Measurements from ENCODE around the gene SIPA1L3. TPM values are rescaled to one million over a fixed set of nuclear protein-coding genes. Genes with fewer than 3 reads are reported as not detected.

SIPA1L3 gene
- total RNA-seq, 3 donors from 2014 or later, result 13.8 to 15.9 (median 15.7) TPM

GRCh38 chr19:38209671-38210457, 302.9 kb downstream of the SIPA1L3 start:
- Mint-ChIP-seq H3K9me3 (no peaks in the 10 kb centered on the region), H3K27me3 (ENCODE audit: low read depth) (peaks cover 45% of the 10 kb centered on the region), H3K4me3 (no peak overlapping the region), H3K36me3 (ENCODE audit: insufficient read depth) (peaks cover 6% of the 10 kb centered on the region), H3K4me1 (ENCODE audit: low read depth) (peaks cover 22% of the 10 kb centered on the region)
- DNase-seq (no peak), ATAC-seq (no peak)

- peaks cover 45% of the 10 kb centered on the region for H3K27me3 Mint-ChIP-seq (ENCODE audit: low read depth)
- no peak for DNase-seq
- no peak for ATAC-seq
- H3K4me1 Mint-ChIP-seq (ENCODE audit: low read depth), result peaks cover 22% of the 10 kb centered on the region
- peaks cover 6% of the 10 kb centered on the region for H3K36me3 Mint-ChIP-seq (ENCODE audit: insufficient read depth)
- H3K4me3 Mint-ChIP-seq, result no peak overlapping the region
- no peaks in the 10 kb centered on the region for H3K9me3 Mint-ChIP-seq
Observed at GRCh38 chr19:38210458-38210987, 303.5 kb downstream of the SIPA1L3 start.

- Mint-ChIP-seq H3K9me3 (no peaks in the 10 kb centered on the region), H3K36me3 (ENCODE audit: insufficient read depth) (peaks cover 6% of the 10 kb centered on the region), H3K27me3 (ENCODE audit: low read depth) (peaks cover 50% of the 10 kb centered on the region), H3K4me3 (no peak overlapping the region), H3K4me1 (ENCODE audit: low read depth) (peaks cover 22% of the 10 kb centered on the region)
- no peak for DNase-seq
- no peak for ATAC-seq
Observed at GRCh38 chr19:38211151-38211591, 304.2 kb downstream of the SIPA1L3 start.

- ATAC-seq (no peak), DNase-seq (no peak)
- H3K4me3 Mint-ChIP-seq, result no peak overlapping the region
- peaks cover 6% of the 10 kb centered on the region for H3K36me3 Mint-ChIP-seq (ENCODE audit: insufficient read depth)
- peaks cover 50% of the 10 kb centered on the region for H3K27me3 Mint-ChIP-seq (ENCODE audit: low read depth)
- H3K4me1 Mint-ChIP-seq (ENCODE audit: low read depth), result peaks cover 22% of the 10 kb centered on the region
- no peaks in the 10 kb centered on the region for H3K9me3 Mint-ChIP-seq
Observed at GRCh38 chr19:38211766-38212165, 304.8 kb downstream of the SIPA1L3 start.

- no peak overlapping the region for H3K4me3 Mint-ChIP-seq
- no peak for DNase-seq
- H3K27me3 Mint-ChIP-seq (ENCODE audit: low read depth), result peaks cover 57% of the 10 kb centered on the region
- no peak for ATAC-seq
- peaks cover under 1% of the 10 kb centered on the region for H3K36me3 Mint-ChIP-seq (ENCODE audit: insufficient read depth)
- H3K4me1 Mint-ChIP-seq (ENCODE audit: low read depth), result peaks cover 22% of the 10 kb centered on the region
- no peaks in the 10 kb centered on the region for H3K9me3 Mint-ChIP-seq
Observed at GRCh38 chr19:38213469-38213868, 306.5 kb downstream of the SIPA1L3 start.

- DNase-seq (peak; percentile 45), ATAC-seq (peak; percentile 94 to 95)
- H3K4me1 Mint-ChIP-seq (ENCODE audit: low read depth), result peaks cover 22% of the 10 kb centered on the region
- no peaks in the 10 kb centered on the region for H3K36me3 Mint-ChIP-seq (ENCODE audit: insufficient read depth)
- H3K4me3 Mint-ChIP-seq, result no peak overlapping the region
- peaks cover 58% of the 10 kb centered on the region for H3K27me3 Mint-ChIP-seq (ENCODE audit: low read depth)
- H3K9me3 Mint-ChIP-seq, result no peaks in the 10 kb centered on the region
Observed at GRCh38 chr19:38213911-38214625, 307.1 kb downstream of the SIPA1L3 start.

GRCh38 chr19:38216785-38217641, 310.0 kb downstream of the SIPA1L3 start:
- ATAC-seq (no peak), DNase-seq (no peak)
- H3K4me3 Mint-ChIP-seq, result no peak overlapping the region
- no peaks in the 10 kb centered on the region for H3K36me3 Mint-ChIP-seq (ENCODE audit: insufficient read depth)
- H3K27me3 Mint-ChIP-seq (ENCODE audit: low read depth), result peaks cover 63% of the 10 kb centered on the region
- H3K9me3 Mint-ChIP-seq, result no peaks in the 10 kb centered on the region
- H3K4me1 Mint-ChIP-seq (ENCODE audit: low read depth), result peaks cover 12% of the 10 kb centered on the region

GRCh38 chr19:38218204-38218603, 311.2 kb downstream of the SIPA1L3 start:
- DNase-seq (no peak), ATAC-seq (no peak)
- H3K27me3 Mint-ChIP-seq (ENCODE audit: low read depth), result peaks cover 65% of the 10 kb centered on the region
- peaks cover 12% of the 10 kb centered on the region for H3K4me1 Mint-ChIP-seq (ENCODE audit: low read depth)
- no peak overlapping the region for H3K4me3 Mint-ChIP-seq
- H3K9me3 Mint-ChIP-seq, result no peaks in the 10 kb centered on the region
- no peaks in the 10 kb centered on the region for H3K36me3 Mint-ChIP-seq (ENCODE audit: insufficient read depth)

GRCh38 chr19:38219221-38219620, 312.2 kb downstream of the SIPA1L3 start:
- Mint-ChIP-seq H3K9me3 (no peaks in the 10 kb centered on the region), H3K36me3 (ENCODE audit: insufficient read depth) (no peaks in the 10 kb centered on the region), H3K27me3 (ENCODE audit: low read depth) (peaks cover 66% of the 10 kb centered on the region), H3K4me3 (no peak overlapping the region), H3K4me1 (ENCODE audit: low read depth) (peaks cover 12% of the 10 kb centered on the region)
- no peak for ATAC-seq
- no peak for DNase-seq

GRCh38 chr19:38221421-38221820, 314.4 kb downstream of the SIPA1L3 start:
- peaks cover 13% of the 10 kb centered on the region for H3K4me1 Mint-ChIP-seq (ENCODE audit: low read depth)
- H3K9me3 Mint-ChIP-seq, result no peaks in the 10 kb centered on the region
- DNase-seq (no peak), ATAC-seq (no peak)
- no peak overlapping the region for H3K4me3 Mint-ChIP-seq
- peaks cover 68% of the 10 kb centered on the region for H3K27me3 Mint-ChIP-seq (ENCODE audit: low read depth)
- no peaks in the 10 kb centered on the region for H3K36me3 Mint-ChIP-seq (ENCODE audit: insufficient read depth)

GRCh38 chr19:38221919-38222830, 315.2 kb downstream of the SIPA1L3 start:
- peaks cover 73% of the 10 kb centered on the region for H3K27me3 Mint-ChIP-seq (ENCODE audit: low read depth)
- no peaks in the 10 kb centered on the region for H3K36me3 Mint-ChIP-seq (ENCODE audit: insufficient read depth)
- ATAC-seq (no peak), DNase-seq (no peak)
- H3K4me1 Mint-ChIP-seq (ENCODE audit: low read depth), result peaks cover 15% of the 10 kb centered on the region
- no peaks in the 10 kb centered on the region for H3K9me3 Mint-ChIP-seq
- H3K4me3 Mint-ChIP-seq, result no peak overlapping the region

GRCh38 chr19:38223119-38223523, 316.1 kb downstream of the SIPA1L3 start:
- Mint-ChIP-seq H3K36me3 (ENCODE audit: insufficient read depth) (no peaks in the 10 kb centered on the region), H3K4me1 (ENCODE audit: low read depth) (peaks cover 21% of the 10 kb centered on the region), H3K4me3 (peak overlapping the region; percentile 59), H3K27me3 (ENCODE audit: low read depth) (peaks cover 79% of the 10 kb centered on the region), H3K9me3 (no peaks in the 10 kb centered on the region)
- DNase-seq (no peak), ATAC-seq (no peak)

GRCh38 chr19:38223617-38224013, 316.6 kb downstream of the SIPA1L3 start:
- H3K9me3 Mint-ChIP-seq, result no peaks in the 10 kb centered on the region
- no peak for ATAC-seq

More at GRCh38 chr19:38223617-38224013, 316.6 kb downstream of the SIPA1L3 start:
- Mint-ChIP-seq H3K4me3 (peak overlapping the region; percentile 59), H3K4me1 (ENCODE audit: low read depth) (peaks cover 21% of the 10 kb centered on the region), H3K27me3 (ENCODE audit: low read depth) (peaks cover 74% of the 10 kb centered on the region), H3K36me3 (ENCODE audit: insufficient read depth) (no peaks in the 10 kb centered on the region)
- no peak for DNase-seq
